Hepatocyte (in vitro differentiated cells): Measurements from ENCODE around the gene GEN1. TPM values are rescaled to one million over a fixed set of nuclear protein-coding genes. Genes with fewer than 3 reads are reported as not detected.

Source experiments
- DNase-seq: peaks from one replicate; pipeline ENCODE4 v3.0.0-alpha.2; 2016; ENCODE audit warnings: low spot score
- H2AFZ ChIP-seq: fragments of 200-600 bp; sonication (generic); 2 replicates; pipeline ENCODE4 v1.6.0; 2016; ENCODE audit warnings: antibody characterized with exemption, mild to moderate bottlenecking
- H3K27ac ChIP-seq: fragments of 200-600 bp; sonication (generic); 2 replicates; pipeline ENCODE4 v1.5.1; 2016; ENCODE audit warnings: mild to moderate bottlenecking
- H3K27me3 ChIP-seq: fragments of 200-600 bp; sonication (generic); 2 replicates; pipeline ENCODE4 v1.6.1; 2016
- H3K36me3 ChIP-seq: fragments of 200-600 bp; sonication (generic); replicated peaks from 2 replicates; pipeline ENCODE4 v1.5.1; 2016; ENCODE audit warnings: low read depth; ENCODE audit not compliant: insufficient read depth
- H3K4me1 ChIP-seq: fragments of 200-600 bp; sonication (generic); 2 replicates; pipeline ENCODE4 v1.5.1; 2016; ENCODE audit warnings: mild to moderate bottlenecking, moderate library complexity; ENCODE audit not compliant: insufficient read depth
- H3K4me2 ChIP-seq: fragments of 200-600 bp; sonication (generic); 2 replicates; pipeline ENCODE4 v1.6.0; 2016
- H3K4me3 ChIP-seq: fragments of 200-600 bp; sonication (generic); 2 replicates; pipeline ENCODE4 v1.5.1; 2016; ENCODE audit warnings: mild to moderate bottlenecking
- H3K79me2 ChIP-seq: fragments of 200-600 bp; sonication (generic); 2 replicates; pipeline ENCODE4 v1.6.0; 2017; ENCODE audit warnings: mild to moderate bottlenecking
- H3K9me2 ChIP-seq: fragments of 200-600 bp; sonication (generic); replicated peaks from 2 replicates; pipeline ENCODE4 v1.6.0; 2017; ENCODE audit warnings: mild to moderate bottlenecking; ENCODE audit not compliant: insufficient read depth
- H3K9me3 ChIP-seq: fragments of 200-600 bp; sonication (generic); 2 replicates; pipeline ENCODE4 v1.5.1; 2016; ENCODE audit warnings: low read depth, mild to moderate bottlenecking
- H4K20me1 ChIP-seq: fragments of 200-600 bp; sonication (generic); 2 replicates; pipeline ENCODE4 v1.6.0; 2016; ENCODE audit warnings: mild to moderate bottlenecking; ENCODE audit not compliant: insufficient read depth, poor library complexity, severe bottlenecking
- CTCF ChIP-seq: fragments of 200-600 bp; sonication (generic); IDR thresholded peaks from 2 replicates; pipeline ENCODE4 v1.5.1; 2016; ENCODE audit warnings: antibody characterized with exemption, mild to moderate bottlenecking; ENCODE audit not compliant: poor library complexity
- EZH2 ChIP-seq: fragments of 200-600 bp; sonication (generic); IDR thresholded peaks from 2 replicates; pipeline ENCODE4 v1.6.1; 2016; ENCODE audit warnings: antibody characterized with exemption, mild to moderate bottlenecking, borderline replicate concordance
- EZH2phosphoT487 ChIP-seq: fragments of 200-600 bp; sonication (generic); IDR thresholded peaks from one replicate; pipeline ENCODE4 v1.6.1; 2018; ENCODE audit warnings: antibody characterized with exemption, mild to moderate bottlenecking, low read depth, moderate library complexity; ENCODE audit not compliant: unreplicated experiment, severe bottlenecking
- WGBS: methylation state at CpG from one replicate; pipeline ENCODE4 v1.1.6; 2016; ENCODE audit warnings: low lambda C conversion rate; ENCODE audit errors: missing lambda C conversion rate; 5-methylcytosine and 5-hydroxymethylcytosine counted together
- polyA plus RNA-seq: library from polyadenylated mRNA; unstranded; fragments of >200 nt; fragmentation: Nextera tagmentation; extraction: Ambion mirVana; gene quantifications from 2 replicates; pipeline ENCODE4 v1.2.1, GENCODE V29; 2016
- total RNA-seq: library from RNA; depleted of rRNA; stranded (reverse); fragments of >200 nt; gene quantifications from 2 replicates; pipeline ENCODE4 v1.2.3, GENCODE V29; 2014

Gene GEN1
- total and polyA plus RNA-seq, 2 experiments from 2014 or later = 3.2 to 15.7 TPM

GRCh38 chr2:17814601-17815000 is 60.7 kb downstream of the GEN1 start:
- H4K20me1 ChIP-seq = no peaks in the 10 kb centered on the region
- H3K27me3 ChIP-seq = no peaks in the 10 kb centered on the region
- no peak for DNase-seq
- H3K79me2 ChIP-seq = no peaks in the 10 kb centered on the region
- TF ChIP-seq EZH2phosphoT487 = no peak
- TF ChIP-seq CTCF = no peak
- TF ChIP-seq EZH2 = no peak
- H3K4me2 ChIP-seq = no peak overlapping the region
- H3K36me3 ChIP-seq = no peaks in the 10 kb centered on the region
- H3K27ac ChIP-seq = no peak overlapping the region
- H2AFZ ChIP-seq = no peak overlapping the region
- H3K4me1 ChIP-seq = no peaks in the 10 kb centered on the region
- H3K4me3 ChIP-seq = no peak overlapping the region
- H3K9me2 ChIP-seq = no peaks in the 10 kb centered on the region
- H3K9me3 ChIP-seq = no peaks in the 10 kb centered on the region
- 88% methylated on average over 1 of the region's 1 CpG for WGBS

GRCh38 chr2:17815468-17816184 is 61.7 kb downstream of the GEN1 start:
- no peaks in the 10 kb centered on the region for H3K4me1 ChIP-seq
- H3K4me2 ChIP-seq = no peak overlapping the region
- H3K36me3 ChIP-seq = no peaks in the 10 kb centered on the region
- H3K9me3 ChIP-seq = no peaks in the 10 kb centered on the region
- no peak overlapping the region for H2AFZ ChIP-seq
- no peaks in the 10 kb centered on the region for H3K79me2 ChIP-seq
- H3K27ac ChIP-seq = no peak overlapping the region
- no peaks in the 10 kb centered on the region for H3K9me2 ChIP-seq
- no peaks in the 10 kb centered on the region for H4K20me1 ChIP-seq
- no peaks in the 10 kb centered on the region for H3K27me3 ChIP-seq
- 81% methylated on average over 8 of the region's 8 CpGs for WGBS
- no peak for DNase-seq
- no peak overlapping the region for H3K4me3 ChIP-seq
- TF ChIP-seq CTCF (no peak), EZH2 (no peak), EZH2phosphoT487 (no peak)

- Histone ChIP-seq H2AFZ (no peak within 1 kb of the TSS), H3K9me3 (no peaks in the 10 kb centered on the region)
- TF ChIP-seq EZH2phosphoT487 (no peak), CTCF (no peak)
These were observed 62.7 kb downstream of the GEN1 start, which contains the start of gene MSGN1 for GRCh38 chr2:17816396-17817245. TSS of gene MSGN1 (plus strand) at chr2:17816460. CDS start at chr2:17816519, 59 bp downstream.

More at GRCh38 chr2:17816396-17817245, 62.7 kb downstream of the GEN1 start, which contains the start of gene MSGN1:
- H3K79me2 ChIP-seq = no peaks in the 10 kb centered on the region
- 93% methylated on average over 26 of the region's 26 CpGs for WGBS
- H3K4me2 ChIP-seq = no peak within 1 kb of the TSS
- no peak within 1 kb of the TSS for H3K4me3 ChIP-seq
- H3K4me1 ChIP-seq = no peaks in the 10 kb centered on the region
- H3K9me2 ChIP-seq = no peaks in the 10 kb centered on the region
- no peaks in the 10 kb centered on the region for H3K36me3 ChIP-seq
- no peak for DNase-seq
- H4K20me1 ChIP-seq = no peaks in the 10 kb centered on the region
- no peak within 1 kb of the TSS for H3K27ac ChIP-seq
- H3K27me3 ChIP-seq = no peaks in the 10 kb centered on the region
